ENCODE measurements around the gene UGT1A4.
"Not testable (repeated sequence)": the region's sequence is repeated elsewhere in the genome, so short reads cannot be mapped to it uniquely, and the experiment has no call there.

Gene UGT1A4

DNA sequence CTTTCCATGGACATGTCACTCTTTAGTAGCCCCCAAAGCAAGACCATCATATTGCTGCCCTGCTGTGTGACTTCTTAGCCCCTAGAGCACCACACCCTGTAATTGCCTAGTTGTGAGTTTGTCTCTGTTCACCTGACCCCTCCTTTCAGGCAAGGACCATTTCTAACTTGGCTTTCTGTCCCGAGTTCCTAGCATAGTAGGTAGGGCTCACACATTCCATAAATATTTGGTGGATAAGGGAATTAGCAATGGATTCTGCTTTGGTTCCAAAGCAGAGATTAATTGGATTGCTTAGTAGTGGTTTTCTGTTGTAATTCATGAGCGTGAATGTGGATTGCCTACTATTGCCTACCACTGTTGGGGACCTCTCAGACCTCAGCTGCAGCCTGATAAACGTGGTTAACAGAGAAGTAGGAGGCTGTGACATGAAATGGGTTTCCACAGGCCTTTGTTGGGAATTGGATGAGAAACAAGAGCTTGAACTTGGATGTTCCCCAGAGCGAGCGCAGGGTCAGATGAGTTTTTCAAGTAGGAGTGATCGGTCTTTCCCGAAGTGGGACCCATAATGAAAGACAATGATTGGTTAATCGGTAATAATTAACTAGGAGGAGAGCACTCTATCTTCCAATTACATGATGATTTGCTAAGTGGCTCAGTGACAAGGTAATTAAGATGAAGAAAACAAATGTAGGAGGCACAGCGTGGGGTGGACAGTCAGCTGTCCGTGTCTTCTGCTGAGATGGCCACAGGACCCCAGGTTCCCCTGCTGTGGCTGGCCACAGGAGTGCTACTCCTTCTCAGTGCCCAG, 28.1 kb downstream of the UGT1A4 start:
- no peaks in the 10 kb centered on the region for H3K9me3 ChIP-seq
- H3K4me1 ChIP-seq: no peaks in the 10 kb centered on the region
- no peak overlapping the region for H3K4me3 ChIP-seq
- TF ChIP-seq, protein P1, sequence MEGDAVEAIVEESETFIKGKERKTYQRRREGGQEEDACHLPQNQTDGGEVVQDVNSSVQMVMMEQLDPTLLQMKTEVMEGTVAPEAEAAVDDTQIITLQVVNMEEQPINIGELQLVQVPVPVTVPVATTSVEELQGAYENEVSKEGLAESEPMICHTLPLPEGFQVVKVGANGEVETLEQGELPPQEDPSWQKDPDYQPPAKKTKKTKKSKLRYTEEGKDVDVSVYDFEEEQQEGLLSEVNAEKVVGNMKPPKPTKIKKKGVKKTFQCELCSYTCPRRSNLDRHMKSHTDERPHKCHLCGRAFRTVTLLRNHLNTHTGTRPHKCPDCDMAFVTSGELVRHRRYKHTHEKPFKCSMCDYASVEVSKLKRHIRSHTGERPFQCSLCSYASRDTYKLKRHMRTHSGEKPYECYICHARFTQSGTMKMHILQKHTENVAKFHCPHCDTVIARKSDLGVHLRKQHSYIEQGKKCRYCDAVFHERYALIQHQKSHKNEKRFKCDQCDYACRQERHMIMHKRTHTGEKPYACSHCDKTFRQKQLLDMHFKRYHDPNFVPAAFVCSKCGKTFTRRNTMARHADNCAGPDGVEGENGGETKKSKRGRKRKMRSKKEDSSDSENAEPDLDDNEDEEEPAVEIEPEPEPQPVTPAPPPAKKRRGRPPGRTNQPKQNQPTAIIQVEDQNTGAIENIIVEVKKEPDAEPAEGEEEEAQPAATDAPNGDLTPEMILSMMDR (IDR thresholded peaks at IDR 0.05): no peak
- intact Hi-C loops (cut with DNase I; ENCODE audit: low total_unique reads): no loop called here
- no peaks in the 10 kb centered on the region for H3K36me3 ChIP-seq
- no peak overlapping the region for H3K27ac ChIP-seq
- H3K27me3 ChIP-seq: no peaks in the 10 kb centered on the region
- no peak for DNase-seq

DNA sequence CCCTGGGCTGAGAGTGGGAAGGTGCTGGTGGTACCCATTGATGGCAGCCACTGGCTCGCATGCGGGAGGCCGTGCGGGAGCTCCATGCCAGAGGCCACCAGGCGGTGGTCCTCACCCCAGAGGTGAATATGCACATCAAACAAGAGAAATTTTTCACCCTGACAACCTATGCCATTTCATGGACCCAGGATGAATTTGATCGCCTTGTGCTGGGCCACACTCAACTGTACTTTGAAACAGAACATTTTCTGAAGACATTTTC, 28.7 kb downstream of the UGT1A4 start:
- Histone ChIP-seq H3K9me3 (no peaks in the 10 kb centered on the region), H3K27ac (no peak overlapping the region), H3K36me3 (no peaks in the 10 kb centered on the region), H3K4me1 (no peaks in the 10 kb centered on the region), H3K27me3 (no peaks in the 10 kb centered on the region), H3K4me3 (no peak overlapping the region)
- no peak for DNase-seq
- intact Hi-C loops (cut with DNase I; ENCODE audit: low total_unique reads): no loop called here
- TF ChIP-seq, protein P1 (IDR thresholded peaks at IDR 0.05): no peak

DNA sequence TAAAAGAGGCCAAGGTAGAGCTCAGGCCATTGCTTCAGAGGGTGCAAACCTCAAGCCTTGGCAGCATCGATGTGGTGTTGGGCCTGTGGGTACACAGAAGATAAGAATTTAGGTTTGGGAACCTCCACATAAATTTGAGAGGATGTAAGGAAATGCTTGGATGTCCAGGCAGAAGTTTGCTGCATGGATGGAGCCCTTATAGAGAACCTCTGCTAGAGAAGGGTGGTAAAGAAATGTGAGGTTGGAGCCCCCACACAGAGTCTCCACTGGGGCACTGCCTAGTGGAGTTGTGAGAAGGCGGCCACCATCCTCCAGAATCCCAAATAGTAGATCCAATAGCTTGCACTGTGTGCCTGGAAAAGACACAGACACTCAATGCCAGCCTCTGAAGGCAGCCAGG, 32.2 kb downstream of the UGT1A4 start:
- H3K27ac ChIP-seq; H3K4me1 ChIP-seq; H3K27me3 ChIP-seq; H3K4me3 ChIP-seq; H3K36me3 ChIP-seq; H3K9me3 ChIP-seq; DNase-seq; intact Hi-C loops (cut with DNase I; ENCODE audit: low total_unique reads): not testable (repeated sequence)

DNA sequence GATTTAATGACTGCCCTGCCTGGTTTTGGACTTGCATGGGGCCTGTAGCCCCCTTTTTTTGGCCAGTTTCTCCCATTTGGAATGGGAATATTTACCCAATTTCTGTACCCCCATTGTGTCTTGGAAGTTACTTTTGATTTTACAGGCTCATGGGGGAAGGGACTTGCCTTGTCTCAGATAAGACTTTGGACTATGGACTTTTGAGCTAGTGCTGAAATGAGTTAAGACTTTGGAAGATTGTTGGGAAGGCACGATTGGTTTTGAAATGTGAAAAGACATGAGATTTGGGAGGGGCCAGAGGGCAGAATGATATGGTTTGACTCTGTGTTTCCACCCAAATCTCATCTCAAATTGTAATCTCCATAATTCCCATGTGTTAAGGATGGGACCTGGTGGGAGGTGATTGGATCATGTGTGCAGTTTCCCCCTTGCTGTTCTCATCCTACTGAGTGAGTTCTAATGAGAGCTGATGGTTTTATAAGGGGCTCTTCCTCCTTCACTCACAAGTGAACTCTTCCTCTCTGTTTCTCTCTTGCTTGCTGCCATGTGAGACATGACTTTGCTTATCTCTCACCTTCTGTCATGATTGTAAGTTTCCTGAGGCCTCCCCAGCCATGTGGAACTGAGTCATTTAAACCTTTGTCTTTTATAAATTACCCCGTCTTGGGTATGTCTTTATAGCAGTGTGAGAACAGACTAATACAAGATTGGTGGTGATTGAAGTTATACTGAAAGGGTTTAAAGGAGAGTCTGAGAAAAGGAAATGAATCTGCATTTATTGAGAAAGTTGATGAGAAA, 32.9 kb downstream of the UGT1A4 start:
- H3K9me3 ChIP-seq; H3K36me3 ChIP-seq; H3K4me3 ChIP-seq; intact Hi-C loops (cut with DNase I; ENCODE audit: low total_unique reads); H3K4me1 ChIP-seq; H3K27me3 ChIP-seq; DNase-seq; H3K27ac ChIP-seq: not testable (repeated sequence)

DNA sequence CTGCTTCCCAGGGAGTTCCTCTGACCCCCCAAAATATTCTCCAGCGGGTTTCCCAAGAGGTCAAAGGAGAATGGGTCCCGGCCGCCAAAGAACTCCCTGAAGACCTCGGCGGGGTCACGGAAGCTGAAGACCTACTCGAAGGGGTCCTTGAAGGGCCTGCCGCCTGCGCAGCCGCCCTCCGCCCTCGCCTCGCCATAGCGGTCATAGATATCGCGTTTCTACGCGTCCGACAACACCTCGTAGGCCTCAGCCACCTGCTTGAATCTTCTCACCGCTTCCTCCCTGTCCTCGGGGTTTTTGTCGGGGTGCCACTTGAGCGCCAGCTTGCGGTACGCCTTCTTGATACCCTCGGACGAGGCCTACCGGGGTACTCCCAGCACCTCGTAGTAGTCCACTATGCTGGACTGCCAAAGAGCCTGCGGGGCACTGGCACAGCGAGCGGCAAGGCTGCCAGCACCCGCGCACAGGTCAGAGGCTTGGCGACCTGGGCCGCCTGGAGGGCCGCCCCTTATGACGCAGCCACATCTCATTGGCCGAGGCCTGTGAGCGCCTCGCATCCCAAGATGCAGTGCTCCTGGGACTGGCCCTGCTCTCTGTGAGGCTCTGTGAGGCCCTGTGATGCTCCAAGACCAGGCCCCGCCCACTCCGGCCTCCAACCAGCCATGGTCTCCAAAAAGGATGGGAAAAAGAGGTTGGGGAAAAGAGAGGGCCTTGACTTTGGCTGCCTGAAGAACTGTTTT, 36.5 kb downstream of the UGT1A4 start:
- H3K27me3 ChIP-seq: no peaks in the 10 kb centered on the region
- H3K4me1 ChIP-seq: no peaks in the 10 kb centered on the region
- TF ChIP-seq, protein P1 (IDR thresholded peaks at IDR 0.05): no peak
- no peaks in the 10 kb centered on the region for H3K36me3 ChIP-seq
- no peak for DNase-seq
- intact Hi-C loops (cut with DNase I; ENCODE audit: low total_unique reads): no loop called here
- H3K4me3 ChIP-seq: no peak overlapping the region
- H3K9me3 ChIP-seq: no peaks in the 10 kb centered on the region
- H3K27ac ChIP-seq: no peak overlapping the region

DNA sequence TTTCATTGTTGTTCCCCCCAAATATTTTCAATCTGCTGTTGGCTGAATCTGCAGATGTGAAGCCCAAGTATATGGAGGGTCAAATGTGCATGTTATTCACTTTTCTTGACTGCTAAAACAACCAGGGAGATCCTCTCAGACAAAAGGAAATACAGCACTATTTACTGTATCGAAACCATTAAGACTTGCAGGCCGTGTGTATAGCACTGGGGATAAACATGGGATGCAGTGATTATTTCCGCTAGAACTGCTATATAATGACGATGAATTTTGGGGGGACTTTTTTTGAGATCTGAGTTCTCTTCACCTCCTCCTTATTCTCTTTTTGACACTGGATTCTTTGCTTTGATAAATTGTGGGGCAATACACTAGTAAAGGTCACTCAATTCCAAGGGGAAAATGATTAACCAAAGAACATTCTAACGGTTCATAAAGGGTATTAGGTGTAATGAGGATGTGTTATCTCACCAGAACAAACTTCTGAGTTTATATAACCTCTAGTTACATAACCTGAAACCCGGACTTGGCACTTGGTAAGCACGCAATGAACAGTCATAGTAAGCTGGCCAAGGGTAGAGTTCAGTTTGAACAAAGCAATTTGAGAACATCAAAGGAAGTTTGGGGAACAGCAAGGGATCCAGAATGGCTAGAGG, 38.0 kb downstream of the UGT1A4 start:
- Histone ChIP-seq H3K27ac (no peak overlapping the region), H3K9me3 (no peaks in the 10 kb centered on the region), H3K36me3 (no peaks in the 10 kb centered on the region), H3K4me3 (no peak overlapping the region), H3K4me1 (no peaks in the 10 kb centered on the region), H3K27me3 (no peaks in the 10 kb centered on the region)
- TF ChIP-seq, protein P1 (IDR thresholded peaks at IDR 0.05): no peak
- no peak for DNase-seq
- intact Hi-C loops (cut with DNase I; ENCODE audit: low total_unique reads): no loop called here

Data from tibial artery (tissue), 4 donors.